Middle frontal gyrus (tissue), 1 donor: ENCODE measurements around the gene TCAIM.

Experiments used
- DNase-seq: peaks from one replicate; pipeline ENCODE4 v3.0.0-alpha.2; 2015; ENCODE audit warnings: low spot score; ENCODE audit errors: extremely low spot score

Gene TCAIM

GRCh38 chr3:44444437-44444836 is 105.9 kb downstream of the TCAIM start:
- no peak for DNase-seq

GRCh38 chr3:44444896-44445691 is 106.5 kb downstream of the TCAIM start:
- DNase-seq, result no peak

GRCh38 chr3:44445786-44446185 is 107.2 kb downstream of the TCAIM start:
- DNase-seq, result no peak

GRCh38 chr3:44446929-44447328 is 108.4 kb downstream of the TCAIM start:
- no peak for DNase-seq

- no peak for DNase-seq
Observed at GRCh38 chr3:44451441-44451840, 112.9 kb downstream of the TCAIM start.

GRCh38 chr3:44454258-44454657 is 115.7 kb downstream of the TCAIM start:
- DNase-seq, result no peak

- DNase-seq, result no peak
Observed at GRCh38 chr3:44455318-44455717, 116.8 kb downstream of the TCAIM start.
